GM19438 (cell line): ENCODE data around the gene ZBED1.
"Not testable (repeated sequence)": the region's sequence is repeated elsewhere in the genome, so short reads cannot be mapped to it uniquely, and the experiment has no call there.

Experiments
- ATAC-seq: cut with Tn5 transposase; IDR thresholded peaks from one replicate; pipeline ENCODE4 v1.9.1; 2021; ENCODE audit warnings: low read depth; ENCODE audit not compliant: unreplicated experiment

ZBED1 gene

GRCh38 chrX:2458309-2458708 lies 42.5 kb downstream of the ZBED1 start:
- no peak for ATAC-seq

GRCh38 chrX:2457289-2458133 lies 43.3 kb downstream of the ZBED1 start:
- ATAC-seq: no peak

GRCh38 chrX:2456091-2456490 lies 44.7 kb downstream of the ZBED1 start:
- ATAC-seq: not testable (repeated sequence)

- ATAC-seq: not testable (repeated sequence)
Measured at GRCh38 chrX:2454620-2455019, 46.2 kb downstream of the ZBED1 start.

GRCh38 chrX:2452799-2453198 lies 48.0 kb downstream of the ZBED1 start:
- no peak for ATAC-seq

GRCh38 chrX:2452317-2452784 lies 48.4 kb downstream of the ZBED1 start:
- no peak for ATAC-seq

GRCh38 chrX:2451501-2452316 lies 49.1 kb downstream of the ZBED1 start:
- ATAC-seq: no peak

- no peak for ATAC-seq
Measured at GRCh38 chrX:2450681-2451080, 50.1 kb downstream of the ZBED1 start.

- ATAC-seq: no peak
Measured at GRCh38 chrX:2449135-2449886, 51.5 kb downstream of the ZBED1 start.

- ATAC-seq: no peak
Measured at GRCh38 chrX:2447484-2447883, 53.3 kb downstream of the ZBED1 start.

- no peak for ATAC-seq
Measured at GRCh38 chrX:2446815-2447214, 54.0 kb downstream of the ZBED1 start.

GRCh38 chrX:2445662-2446623 lies 54.8 kb downstream of the ZBED1 start:
- no peak for ATAC-seq

GRCh38 chrX:2442694-2443093 lies 58.1 kb downstream of the ZBED1 start:
- ATAC-seq: no peak

- ATAC-seq: no peak
Measured at GRCh38 chrX:2441466-2441865, 59.3 kb downstream of the ZBED1 start.

- ATAC-seq: no peak
Measured at GRCh38 chrX:2439613-2440012, 61.2 kb downstream of the ZBED1 start.
